GM12864 (cell line): ENCODE results near the gene LPAR4.
"Not testable (repeated sequence)": the region's sequence is repeated elsewhere in the genome, so short reads cannot be mapped to it uniquely, and the experiment has no call there.

Experiments
- DNase-seq: peaks from one replicate; pipeline ENCODE4 v3.0.0-alpha.2; 2011; ENCODE audit warnings: low read depth
- H3K4me3 ChIP-seq: 2 replicates; pipeline ENCODE4 v1.5.1; 2011; ENCODE audit warnings: mild to moderate bottlenecking, low read depth, low read length, control low read depth
- TF ChIP-seq, protein P1 (sequence below): IDR thresholded peaks from 2 replicates; pipeline ENCODE4 v1.5.1; 2011; ENCODE audit warnings: low read depth, mild to moderate bottlenecking, moderate library complexity, low read length, control low read depth, inconsistent platforms; ENCODE audit errors: missing control alignments

LPAR4 gene

DNA sequence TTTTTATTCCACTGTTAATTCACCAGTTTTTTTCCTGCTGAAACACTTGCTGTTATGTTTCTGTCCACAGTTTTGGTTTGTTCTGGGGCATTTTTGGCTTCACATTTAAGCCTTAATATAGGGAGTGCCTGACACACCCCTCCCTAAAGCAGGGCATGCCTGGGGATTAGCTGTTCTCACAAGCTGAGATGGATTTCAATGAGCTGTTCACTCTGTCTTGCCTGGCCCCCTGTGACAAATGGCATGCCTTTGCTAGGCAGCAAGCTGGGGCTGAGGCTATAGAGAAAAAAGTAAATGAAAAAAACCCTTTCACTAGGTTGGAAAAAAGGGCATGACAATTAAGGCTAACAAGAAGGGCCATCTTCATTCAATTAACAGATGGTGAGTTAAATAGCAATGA, 22.4 kb downstream of the LPAR4 start:
- no peak for DNase-seq
- TF ChIP-seq, protein P1, sequence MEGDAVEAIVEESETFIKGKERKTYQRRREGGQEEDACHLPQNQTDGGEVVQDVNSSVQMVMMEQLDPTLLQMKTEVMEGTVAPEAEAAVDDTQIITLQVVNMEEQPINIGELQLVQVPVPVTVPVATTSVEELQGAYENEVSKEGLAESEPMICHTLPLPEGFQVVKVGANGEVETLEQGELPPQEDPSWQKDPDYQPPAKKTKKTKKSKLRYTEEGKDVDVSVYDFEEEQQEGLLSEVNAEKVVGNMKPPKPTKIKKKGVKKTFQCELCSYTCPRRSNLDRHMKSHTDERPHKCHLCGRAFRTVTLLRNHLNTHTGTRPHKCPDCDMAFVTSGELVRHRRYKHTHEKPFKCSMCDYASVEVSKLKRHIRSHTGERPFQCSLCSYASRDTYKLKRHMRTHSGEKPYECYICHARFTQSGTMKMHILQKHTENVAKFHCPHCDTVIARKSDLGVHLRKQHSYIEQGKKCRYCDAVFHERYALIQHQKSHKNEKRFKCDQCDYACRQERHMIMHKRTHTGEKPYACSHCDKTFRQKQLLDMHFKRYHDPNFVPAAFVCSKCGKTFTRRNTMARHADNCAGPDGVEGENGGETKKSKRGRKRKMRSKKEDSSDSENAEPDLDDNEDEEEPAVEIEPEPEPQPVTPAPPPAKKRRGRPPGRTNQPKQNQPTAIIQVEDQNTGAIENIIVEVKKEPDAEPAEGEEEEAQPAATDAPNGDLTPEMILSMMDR, result no peak
- no peak overlapping the region for H3K4me3 ChIP-seq

DNA sequence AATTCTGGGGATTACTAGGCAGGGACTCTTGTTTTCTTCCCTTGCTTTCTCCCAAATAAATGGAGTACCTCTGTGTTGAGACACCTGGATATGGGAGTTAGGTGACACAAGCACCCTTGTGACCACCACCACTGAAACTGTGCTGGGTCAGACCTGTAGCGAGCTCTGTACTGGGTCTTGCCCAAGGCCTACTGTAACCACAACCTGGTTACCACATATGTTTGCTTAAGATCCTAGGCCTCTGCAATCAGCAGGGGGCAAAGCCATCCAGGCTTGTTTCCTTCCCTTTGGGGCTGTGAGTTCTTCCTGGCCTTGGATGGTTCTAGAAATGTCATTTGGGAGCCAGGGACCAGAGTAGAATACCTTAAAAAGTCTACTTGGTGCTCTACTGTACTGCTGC, 49.4 kb downstream of the LPAR4 start:
- no peak for DNase-seq
- TF ChIP-seq, protein P1, result no peak
- no peak overlapping the region for H3K4me3 ChIP-seq

DNA sequence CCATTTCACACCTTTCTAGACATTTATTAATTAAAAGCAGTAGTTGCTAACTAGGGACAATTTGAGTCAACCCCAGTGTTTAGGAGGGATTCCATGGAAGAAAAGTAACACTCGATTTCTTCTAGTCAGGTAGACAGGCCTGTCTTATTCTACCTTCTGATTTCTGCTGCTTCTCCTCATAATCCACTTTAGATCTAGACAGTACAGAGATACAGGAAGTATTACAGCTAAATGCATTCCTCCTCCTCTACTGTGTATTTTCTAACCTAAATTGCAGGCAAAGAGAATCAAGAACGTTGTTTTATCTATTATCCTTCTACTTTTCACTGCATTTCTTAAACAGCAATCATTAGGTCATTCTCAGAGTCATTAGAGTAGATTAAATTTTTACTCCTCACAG, 52.6 kb downstream of the LPAR4 start:
- TF ChIP-seq, protein P1, result no peak
- no peak overlapping the region for H3K4me3 ChIP-seq
- DNase-seq, result no peak

DNA sequence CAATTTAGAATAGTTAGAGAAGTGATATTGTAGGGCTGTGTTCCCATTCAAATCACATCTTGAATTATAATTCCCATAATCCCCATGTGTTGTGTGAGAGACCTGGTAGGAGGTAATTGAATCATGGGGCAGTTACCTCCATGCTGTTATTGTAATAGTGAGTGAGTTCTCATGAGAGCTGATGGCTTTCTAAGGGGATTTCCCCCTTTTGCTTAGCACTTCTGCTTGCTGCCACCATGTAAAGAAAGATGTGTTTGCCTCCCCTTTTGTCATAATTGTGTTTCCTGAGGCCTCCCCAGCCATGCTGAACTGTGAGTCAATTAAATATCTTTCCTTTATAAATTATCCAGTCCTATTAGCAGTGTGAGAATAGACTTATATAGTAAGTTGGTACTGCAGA, 53.2 kb downstream of the LPAR4 start:
- TF ChIP-seq, protein P1, result no peak
- no peak for DNase-seq
- no peak overlapping the region for H3K4me3 ChIP-seq

DNA sequence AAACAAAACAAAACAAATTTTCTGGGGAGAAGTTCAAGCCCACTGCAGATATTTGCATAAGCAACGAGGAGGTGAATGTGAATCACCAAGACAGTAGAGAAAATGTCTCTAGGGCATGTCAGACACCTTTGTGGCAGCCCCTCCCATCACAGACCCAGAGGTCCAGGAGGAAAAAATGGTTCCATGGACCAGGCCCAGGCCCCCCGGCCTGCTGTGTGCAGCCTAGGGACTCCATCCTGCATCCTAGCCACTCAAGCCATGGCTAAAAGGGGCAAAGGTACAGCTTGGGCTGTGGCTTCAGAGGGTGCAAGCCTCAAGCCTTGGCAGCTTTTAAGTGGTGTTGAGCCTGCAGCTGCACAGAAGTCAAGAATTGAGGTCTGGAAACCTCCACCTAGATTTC, 54.0 kb downstream of the LPAR4 start:
- TF ChIP-seq, protein P1, result no peak
- H3K4me3 ChIP-seq, result no peak overlapping the region
- no peak for DNase-seq

DNA sequence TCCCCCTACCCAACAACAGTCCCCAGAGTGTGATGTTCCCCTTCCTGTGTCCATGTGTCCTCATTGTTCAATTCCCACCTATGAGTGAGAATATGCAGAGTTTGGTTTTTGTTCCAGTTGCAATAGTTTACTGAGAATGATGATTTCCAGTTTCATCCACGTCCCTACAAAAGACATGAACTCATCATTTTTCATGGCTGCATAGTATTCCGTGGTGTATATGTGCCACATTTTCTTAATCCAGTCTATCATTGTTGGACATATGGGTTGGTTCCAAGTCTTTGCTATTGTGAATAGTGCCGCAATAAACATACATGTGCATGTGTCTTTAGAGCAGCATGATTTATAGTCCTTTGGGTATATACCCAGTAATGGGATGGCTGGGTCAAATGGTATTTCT, 55.0 kb downstream of the LPAR4 start:
- H3K4me3 ChIP-seq, DNase-seq: not testable (repeated sequence)
